Activated CD4-positive, alpha-beta T cell treated with anti-CD3 and anti-CD28 coated beads, Interleukin-2, amount 50 U/mL, for 48 hours (primary cell): Measurements from ENCODE around the gene SFMBT2.
A peak's percentile ranks its signal among the peaks of the same experiment; 100 is the strongest.

Experiments
- DNase-seq, 2 experiments: peaks; one replicate each; pipeline ENCODE4 v3.0.0-alpha.2; 2020

SFMBT2 gene

GRCh38 chr10:7121154-7121797 is 289.6 kb downstream of the SFMBT2 start:
- DNase-seq = peak; percentile 75 to 79

GRCh38 chr10:7119325-7120015 is 291.4 kb downstream of the SFMBT2 start:
- DNase-seq = no peak

- no peak for DNase-seq
Observed at GRCh38 chr10:7117806-7118674, 292.8 kb downstream of the SFMBT2 start.

GRCh38 chr10:7117177-7117799 is 293.5 kb downstream of the SFMBT2 start:
- DNase-seq = no peak

- DNase-seq = no peak
Observed at GRCh38 chr10:7111561-7111960, 299.3 kb downstream of the SFMBT2 start.

GRCh38 chr10:7111089-7111488 is 299.7 kb downstream of the SFMBT2 start:
- DNase-seq = no peak
